Measurements from ENCODE around the gene SZRD1.

DNA sequence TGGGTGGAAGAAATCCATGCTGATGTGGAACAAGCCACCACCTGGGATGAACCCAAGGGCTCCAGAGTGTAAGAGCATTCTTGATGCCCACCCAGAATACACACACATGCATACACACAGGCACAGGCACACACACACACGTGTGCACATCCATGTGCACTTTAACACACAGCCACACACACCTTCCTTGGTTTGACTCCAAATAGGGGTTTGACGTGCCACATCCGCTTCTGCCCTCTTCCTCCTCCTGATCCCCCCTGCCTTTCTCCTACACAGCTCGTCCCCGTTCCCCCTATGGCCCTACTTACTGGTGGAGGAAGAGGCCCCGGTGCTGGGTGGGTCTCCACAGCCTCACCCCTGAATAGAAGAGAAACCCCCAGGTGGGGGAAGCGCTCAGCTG, 54.2 kb downstream of the SZRD1 start:
- TF ChIP-seq BHLHE40 (IDR thresholded peaks at IDR 0.05; ENCODE audit: low read depth, low read length): no peak
- no peak for TF ChIP-seq CTCF (conservative IDR thresholded peaks at IDR 0.05; ENCODE audit: low read depth, low read length)
- TF ChIP-seq POLR2A (IDR thresholded peaks at IDR 0.05; ENCODE audit: low read depth, low read length): no peak
- no peak for TF ChIP-seq SMC3 (IDR thresholded peaks at IDR 0.05; ENCODE audit: low read depth, low read length)
- no peak for TF ChIP-seq MAZ (IDR thresholded peaks at IDR 0.05; ENCODE audit: borderline replicate concordance, low read depth, low read length)
- TF ChIP-seq FOS (IDR thresholded peaks at IDR 0.05; ENCODE audit: low read depth, low read length): no peak
- no peak for TF ChIP-seq CEBPB (IDR thresholded peaks at IDR 0.05; ENCODE audit: low read depth, low read length)
- no peak for TF ChIP-seq MXI1 (IDR thresholded peaks at IDR 0.05; ENCODE audit: borderline replicate concordance, low read depth, low read length)
- TF ChIP-seq, protein P1, sequence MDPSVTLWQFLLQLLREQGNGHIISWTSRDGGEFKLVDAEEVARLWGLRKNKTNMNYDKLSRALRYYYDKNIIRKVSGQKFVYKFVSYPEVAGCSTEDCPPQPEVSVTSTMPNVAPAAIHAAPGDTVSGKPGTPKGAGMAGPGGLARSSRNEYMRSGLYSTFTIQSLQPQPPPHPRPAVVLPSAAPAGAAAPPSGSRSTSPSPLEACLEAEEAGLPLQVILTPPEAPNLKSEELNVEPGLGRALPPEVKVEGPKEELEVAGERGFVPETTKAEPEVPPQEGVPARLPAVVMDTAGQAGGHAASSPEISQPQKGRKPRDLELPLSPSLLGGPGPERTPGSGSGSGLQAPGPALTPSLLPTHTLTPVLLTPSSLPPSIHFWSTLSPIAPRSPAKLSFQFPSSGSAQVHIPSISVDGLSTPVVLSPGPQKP (IDR thresholded peaks at IDR 0.05; ENCODE audit: borderline replicate concordance, low read depth, low read length): no peak
- TF ChIP-seq RAD21 (IDR thresholded peaks at IDR 0.05; ENCODE audit: low read length): no peak
- no peak for TF ChIP-seq RFX5 (IDR thresholded peaks at IDR 0.05; ENCODE audit: low read depth, low read length)
- TF ChIP-seq RCOR1 (IDR thresholded peaks at IDR 0.05; ENCODE audit: insufficient replicate concordance, low read length): no peak
- TF ChIP-seq MAFK (IDR thresholded peaks at IDR 0.05; ENCODE audit: low read depth, low read length): no peak
- TF ChIP-seq, protein P2, sequence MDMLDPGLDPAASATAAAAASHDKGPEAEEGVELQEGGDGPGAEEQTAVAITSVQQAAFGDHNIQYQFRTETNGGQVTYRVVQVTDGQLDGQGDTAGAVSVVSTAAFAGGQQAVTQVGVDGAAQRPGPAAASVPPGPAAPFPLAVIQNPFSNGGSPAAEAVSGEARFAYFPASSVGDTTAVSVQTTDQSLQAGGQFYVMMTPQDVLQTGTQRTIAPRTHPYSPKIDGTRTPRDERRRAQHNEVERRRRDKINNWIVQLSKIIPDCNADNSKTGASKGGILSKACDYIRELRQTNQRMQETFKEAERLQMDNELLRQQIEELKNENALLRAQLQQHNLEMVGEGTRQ (IDR thresholded peaks at IDR 0.05; ENCODE audit: low read depth, low read length): no peak

Data from IMR-90 (cell line).